GM12875 (cell line): Measurements from ENCODE around the gene PDILT.

ENCODE experiments used
- H3K4me3 ChIP-seq: one replicate; pipeline ENCODE4 v1.5.1; 2011; ENCODE audit warnings: low read depth, low read length, control low read depth
- CTCF ChIP-seq: IDR thresholded peaks from 2 replicates; pipeline ENCODE4 v1.5.1; 2011; ENCODE audit warnings: low read depth, mild to moderate bottlenecking, control low read depth, inconsistent platforms, low read length, moderate library complexity, borderline replicate concordance; ENCODE audit not compliant: insufficient read depth

The PDILT gene

GRCh38 chr16:20395946-20396345, 8.6 kb downstream of the PDILT start:
- H3K4me3 ChIP-seq = no peak overlapping the region
- TF ChIP-seq CTCF = no peak

- H3K4me3 ChIP-seq = no peak overlapping the region
- TF ChIP-seq CTCF = no peak
These were observed 10.5 kb downstream of the PDILT start for GRCh38 chr16:20393801-20394577.

- no peak overlapping the region for H3K4me3 ChIP-seq
- TF ChIP-seq CTCF = no peak
These were observed 13.5 kb downstream of the PDILT start for GRCh38 chr16:20391045-20391444.

GRCh38 chr16:20388854-20389253, 15.7 kb downstream of the PDILT start:
- no peak for TF ChIP-seq CTCF
- no peak overlapping the region for H3K4me3 ChIP-seq

GRCh38 chr16:20387978-20388377, 16.6 kb downstream of the PDILT start:
- no peak for TF ChIP-seq CTCF
- no peak overlapping the region for H3K4me3 ChIP-seq

GRCh38 chr16:20385844-20386832, 18.4 kb downstream of the PDILT start:
- no peak overlapping the region for H3K4me3 ChIP-seq
- TF ChIP-seq CTCF = peak; percentile 72
